IMR-90 (cell line): ENCODE results near the gene ROBO1. TPM values are rescaled to one million over a fixed set of nuclear protein-coding genes. Genes with fewer than 3 reads are reported as not detected.

ENCODE experiments used
- ATAC-seq: fragments of 200-7000 bp; cut with Tn5 transposase; 2 replicates; pipeline ENCODE4 v1.9.1; 2020; ENCODE audit warnings: low read depth, mild to moderate bottlenecking, moderate library complexity
- BruUV-seq: library from RNA; stranded (reverse); fragments of 400-500 nt; replicated peaks from 2 replicates; lab custom pipeline; 2021; lab: Mats Ljungman, UMichigan
- CTCF ChIA-PET: fragments of 300-600 bp; formaldehyde crosslinking; extraction: SDS; loops from one replicate; lab custom pipeline; 2021; ENCODE audit warnings: antibody characterized with exemption; lab: Yijun Ruan, JAX
- POLR2A ChIA-PET: fragments of 300-600 bp; sonication (Branson Sonifier 250); formaldehyde crosslinking; loops from one replicate; lab custom pipeline; 2022; ENCODE audit warnings: antibody characterized with exemption; ENCODE audit not compliant: unreplicated experiment; lab: Charles Lee
- DNase-seq: peaks from one replicate; pipeline ENCODE4 v3.0.0; 2013
- H2AFZ ChIP-seq: replicated peaks from 2 replicates; pipeline ENCODE3; 2013; ENCODE audit warnings: low read length, mild to moderate bottlenecking; ENCODE audit not compliant: poor library complexity
- H2AK5ac ChIP-seq: 2 replicates; pipeline ENCODE4 v1.6.1; 2013; ENCODE audit warnings: low read depth, low read length, inconsistent platforms
- H2AK9ac ChIP-seq: replicated peaks from 2 replicates; pipeline ENCODE3; 2013; ENCODE audit warnings: mild to moderate bottlenecking, low read depth, low read length, moderate library complexity; ENCODE audit not compliant: poor library complexity
- H2BK120ac ChIP-seq: 2 replicates; pipeline ENCODE4 v1.6.1; 2013; ENCODE audit warnings: low read depth, low read length, inconsistent platforms
- H2BK15ac ChIP-seq: 3 replicates; pipeline ENCODE4 v1.6.1; 2013; ENCODE audit warnings: low read depth, low read length, inconsistent platforms
- H2BK20ac ChIP-seq: 2 replicates; pipeline ENCODE4 v1.6.1; 2013; ENCODE audit warnings: low read depth, mild to moderate bottlenecking, inconsistent platforms, low read length, moderate library complexity
- H2BK5ac ChIP-seq: 2 replicates; pipeline ENCODE4 v1.6.1; 2013; ENCODE audit warnings: mild to moderate bottlenecking, low read depth, low read length, inconsistent platforms; ENCODE audit not compliant: poor library complexity, severe bottlenecking
- H3K14ac ChIP-seq: replicated peaks from 2 replicates; pipeline ENCODE4 v1.6.1; 2013; ENCODE audit warnings: low read depth, low read length, inconsistent platforms
- H3K18ac ChIP-seq: 2 replicates; pipeline ENCODE4 v1.6.1; 2013; ENCODE audit warnings: low read depth, low read length, control low read depth
- H3K23ac ChIP-seq: 2 replicates; pipeline ENCODE4 v1.6.1; 2013; ENCODE audit warnings: low read depth, low read length, inconsistent platforms
- H3K27ac ChIP-seq: 2 replicates; pipeline ENCODE4 v1.5.1; 2013; ENCODE audit warnings: mild to moderate bottlenecking, control low read depth, low read length; ENCODE audit not compliant: insufficient read depth
- H3K27me3 ChIP-seq: 2 replicates; pipeline ENCODE4 v1.6.1; 2013; ENCODE audit warnings: low read length; ENCODE audit not compliant: control insufficient read depth, insufficient read depth
- H3K36me3 ChIP-seq: 2 replicates; pipeline ENCODE4 v1.6.1; 2013; ENCODE audit warnings: low read length, mixed read lengths; ENCODE audit not compliant: control insufficient read depth, insufficient read depth
- H3K4ac ChIP-seq: 2 replicates; pipeline ENCODE4 v1.6.1; 2013; ENCODE audit warnings: low read depth, low read length, inconsistent platforms
- H3K4me1 ChIP-seq: 2 replicates; pipeline ENCODE4 v1.6.1; 2013; ENCODE audit warnings: low read length, mixed read lengths; ENCODE audit not compliant: control insufficient read depth, insufficient read depth
- H3K4me2 ChIP-seq: 2 replicates; pipeline ENCODE4 v1.6.1; 2013; ENCODE audit warnings: low read depth, mild to moderate bottlenecking, control low read depth, low read length, moderate library complexity
- H3K4me3 ChIP-seq: 2 replicates; pipeline ENCODE4 v1.5.1; 2013; ENCODE audit warnings: low read depth, mild to moderate bottlenecking, control low read depth, low read length, moderate library complexity; ENCODE audit not compliant: insufficient read depth
- H3K56ac ChIP-seq: 2 replicates; pipeline ENCODE4 v1.6.1; 2013; ENCODE audit warnings: low read length, inconsistent platforms; ENCODE audit not compliant: insufficient read depth; ENCODE audit errors: extremely low read depth
- H3K79me1 ChIP-seq, 2 experiments: 2 replicates each; pipeline ENCODE4 v1.6.1; 2013; ENCODE audit warnings: low read length in 2 of 2, inconsistent platforms in 1 of 2, low read depth in 1 of 2
- H3K9ac ChIP-seq: 2 replicates; pipeline ENCODE4 v1.6.1; 2013; ENCODE audit warnings: low read depth, low read length, control low read depth
- H3K9me1 ChIP-seq: 2 replicates; pipeline ENCODE4 v1.6.1; 2013; ENCODE audit warnings: low read length, inconsistent platforms; ENCODE audit not compliant: insufficient read depth
- H3K9me3 ChIP-seq: 2 replicates; pipeline ENCODE4 v1.6.1; 2013; ENCODE audit warnings: low read length; ENCODE audit not compliant: control insufficient read depth, insufficient read depth
- H4K20me1 ChIP-seq: 2 replicates; pipeline ENCODE4 v1.6.1; 2013; ENCODE audit warnings: low read length, inconsistent platforms; ENCODE audit not compliant: insufficient read depth
- H4K5ac ChIP-seq: 2 replicates; pipeline ENCODE4 v1.6.1; 2013; ENCODE audit warnings: mild to moderate bottlenecking, low read depth, low read length, control low read depth
- H4K8ac ChIP-seq, 2 experiments: 2 replicates each; pipeline ENCODE4 v1.6.1; 2013; ENCODE audit warnings: low read depth in 2 of 2, low read length in 2 of 2, control low read depth in 1 of 2, inconsistent platforms in 1 of 2
- H4K91ac ChIP-seq: 2 replicates; pipeline ENCODE4 v1.6.1; 2013; ENCODE audit warnings: low read depth, low read length, inconsistent platforms; ENCODE audit not compliant: insufficient read depth
- BHLHE40 ChIP-seq: fragments of 150-350 bp; IDR thresholded peaks from 2 replicates; pipeline ENCODE4 v1.6.1; 2016; ENCODE audit warnings: mild to moderate bottlenecking, low read depth, low read length
- MXI1 ChIP-seq: IDR thresholded peaks from 2 replicates; pipeline ENCODE4 v1.6.1; 2012; ENCODE audit warnings: low read depth, mild to moderate bottlenecking, low read length, moderate library complexity, borderline replicate concordance
- RAD21 ChIP-seq: IDR thresholded peaks from 2 replicates; pipeline ENCODE4 v1.6.1; 2012; ENCODE audit warnings: low read length, improper control_type of control experiment
- RCOR1 ChIP-seq: IDR thresholded peaks from 2 replicates; pipeline ENCODE4 v1.6.1; 2012; ENCODE audit warnings: mild to moderate bottlenecking, low read length, improper control_type of control experiment; ENCODE audit not compliant: insufficient replicate concordance
- SMC3 ChIP-seq: fragments of 150-350 bp; IDR thresholded peaks from 2 replicates; pipeline ENCODE4 v1.6.1; 2016; ENCODE audit warnings: low read depth, mild to moderate bottlenecking, antibody characterized with exemption, low read length, moderate library complexity
- dilution Hi-C: fragments of 300-500 bp; cut with HindIII; formaldehyde crosslinking; loops from one replicate; pipeline ENCODE4 v1.14.3; 2018; ENCODE audit warnings: low sequenced_read_pairs; ENCODE audit not compliant: unreplicated experiment
- in situ Hi-C: fragments of 300-500 bp; cut with MboI; formaldehyde crosslinking; loops from 3 replicates; pipeline ENCODE4 v1.14.3; 2019; ENCODE audit warnings: low sequenced_read_pairs, inconsistent platforms, mixed read lengths
- intact Hi-C: fragments of 100-400 bp; cut with micrococcal nuclease; formaldehyde crosslinking; loops from 2 replicates; pipeline ENCODE4 v1.10.0; 2022
- polyA plus RNA-seq, 3 experiments: library from polyadenylated mRNA; depleted of rRNA; stranded (reverse); fragments of >200 nt; gene quantifications; 2 replicates each; pipeline ENCODE4 v1.2.3, GENCODE V29; 2012; ENCODE audit warnings: low replicate concordance in 1 of 3
- total RNA-seq: library from RNA; depleted of rRNA; stranded (reverse); fragments of >200 nt; gene quantifications from 2 replicates; pipeline ENCODE4 v1.2.3, GENCODE V29; 2012
- TF ChIP-seq, protein P1 (sequence below): conservative IDR thresholded peaks from 2 replicates; pipeline ENCODE4 v1.5.1; 2012; ENCODE audit warnings: mild to moderate bottlenecking, low read depth, low read length, improper control_type of control experiment

Gene ROBO1
- total and polyA plus RNA-seq, 2 of the 4 experiments (the other 2 are of a cell fraction): 24.1 to 53.9 TPM

DNA sequence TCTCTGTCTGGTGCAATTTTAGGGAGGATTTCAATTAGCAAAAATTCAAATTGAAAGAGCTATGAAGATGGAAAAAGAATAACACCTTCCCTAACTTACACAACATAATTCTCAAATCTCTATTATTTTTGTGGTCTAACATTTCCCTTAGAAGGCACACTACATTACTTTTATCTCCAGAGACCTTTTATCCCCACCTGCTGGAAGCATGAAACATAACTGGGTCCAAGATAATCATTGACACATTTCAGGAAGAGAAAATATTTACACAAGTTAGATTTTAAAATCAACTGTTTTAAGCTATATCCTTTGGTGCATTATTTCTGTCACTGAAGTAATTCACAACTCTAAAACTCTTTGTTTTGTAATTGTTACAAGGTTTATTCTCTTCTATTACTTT is 779.5 kb downstream of the ROBO1 start:
- H3K23ac ChIP-seq: no peak overlapping the region
- intact Hi-C loops (no loop called here), dilution Hi-C loops (no loop called here)

More for the DNA sequence above, 779.5 kb downstream of the ROBO1 start:
- Histone ChIP-seq H2BK15ac (no peak overlapping the region), H2AK9ac (no peak overlapping the region), H3K14ac (no peak overlapping the region), H3K4me1 (no peaks in the 10 kb centered on the region), H4K91ac (no peak overlapping the region), H3K9me1 (no peaks in the 10 kb centered on the region), H3K36me3 (no peaks in the 10 kb centered on the region), H4K5ac (no peak overlapping the region), H3K27me3 (no peaks in the 10 kb centered on the region), H2AFZ (no peak overlapping the region), H3K79me1 (peaks cover 8 to 14% of the 10 kb centered on the region in 2 experiments; a peak in 3 of 4 replicates), H2AK5ac (no peak overlapping the region), H3K4me3 (no peak overlapping the region), H3K4me2 (no peak overlapping the region), H3K9ac (no peak overlapping the region), H3K18ac (no peak overlapping the region), H4K8ac (no peak overlapping the region), H3K9me3 (peaks cover 3% of the 10 kb centered on the region; the same call in 1 of the 2 replicates), H3K56ac (no peak overlapping the region), H2BK120ac (no peak overlapping the region), H3K27ac (no peak overlapping the region), H2BK5ac (no peak overlapping the region), H2BK20ac (no peak overlapping the region), H4K20me1 (no peaks in the 10 kb centered on the region; the same call in 1 of the 2 replicates), H3K4ac (no peak overlapping the region)
- POLR2A ChIA-PET: interaction anchor here (0.5 kb wide), 1 partner anchor 110 kb away, joined by 20 read pairs; no protein-coding TSS in a partner anchor
- BruUV-seq: no TSS peak
- peak; percentile 49 for ATAC-seq
- in situ Hi-C loops: loop anchor here (25.0 kb wide), 1 partner anchor 326 kb away; no protein-coding TSS in a partner anchor
- peak; percentile 46 for DNase-seq
- TF ChIP-seq SMC3 (peak; percentile 57), MXI1 (no peak), BHLHE40 (no peak), RCOR1 (no peak), RAD21 (peak; percentile 61)
- TF ChIP-seq, protein P1, sequence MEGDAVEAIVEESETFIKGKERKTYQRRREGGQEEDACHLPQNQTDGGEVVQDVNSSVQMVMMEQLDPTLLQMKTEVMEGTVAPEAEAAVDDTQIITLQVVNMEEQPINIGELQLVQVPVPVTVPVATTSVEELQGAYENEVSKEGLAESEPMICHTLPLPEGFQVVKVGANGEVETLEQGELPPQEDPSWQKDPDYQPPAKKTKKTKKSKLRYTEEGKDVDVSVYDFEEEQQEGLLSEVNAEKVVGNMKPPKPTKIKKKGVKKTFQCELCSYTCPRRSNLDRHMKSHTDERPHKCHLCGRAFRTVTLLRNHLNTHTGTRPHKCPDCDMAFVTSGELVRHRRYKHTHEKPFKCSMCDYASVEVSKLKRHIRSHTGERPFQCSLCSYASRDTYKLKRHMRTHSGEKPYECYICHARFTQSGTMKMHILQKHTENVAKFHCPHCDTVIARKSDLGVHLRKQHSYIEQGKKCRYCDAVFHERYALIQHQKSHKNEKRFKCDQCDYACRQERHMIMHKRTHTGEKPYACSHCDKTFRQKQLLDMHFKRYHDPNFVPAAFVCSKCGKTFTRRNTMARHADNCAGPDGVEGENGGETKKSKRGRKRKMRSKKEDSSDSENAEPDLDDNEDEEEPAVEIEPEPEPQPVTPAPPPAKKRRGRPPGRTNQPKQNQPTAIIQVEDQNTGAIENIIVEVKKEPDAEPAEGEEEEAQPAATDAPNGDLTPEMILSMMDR: peak; percentile 54
- CTCF ChIA-PET: interaction anchor here (1.0 to 1.2 kb wide), 2 partner anchors 327 to 378 kb away, joined by 3 to 4 read pairs; no protein-coding TSS in a partner anchor
